ENCODE measurements around the gene STARD10. TPM values are rescaled to one million over a fixed set of nuclear protein-coding genes. Genes with fewer than 3 reads are reported as not detected.

The STARD10 gene
- total and polyA plus RNA-seq, 9 of the 15 experiments (the other 6 are each of a cell fraction or from before 2014, with no cell fraction given), result 0.15 to 52.9 (median 32.3) TPM

DNA sequence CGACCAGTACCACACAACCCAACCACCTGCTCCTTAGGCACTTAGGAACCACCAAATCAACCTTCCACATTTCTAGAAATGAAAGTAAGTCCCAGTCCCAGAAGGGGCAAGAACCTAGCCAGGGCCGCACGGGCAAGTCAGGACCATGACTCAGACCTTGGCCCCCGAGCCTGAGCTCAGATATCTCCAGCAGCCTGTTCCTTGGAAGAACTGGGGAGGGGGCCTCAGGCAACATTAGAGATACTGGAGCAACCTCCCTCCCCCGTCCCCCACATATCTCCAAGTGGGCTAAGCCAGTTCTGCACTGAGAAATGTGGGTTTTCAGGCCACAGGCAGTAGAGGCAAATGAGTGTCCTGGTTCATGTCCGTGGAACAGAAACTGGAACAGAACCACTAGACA, 49.4 kb downstream of the STARD10 start (continued):
- TF ChIP-seq JUN (IDR thresholded peaks at IDR 0.05; ENCODE audit: borderline replicate concordance, low read depth, low read length), result 0 out of 2 replicates have a peak, but pooled peaks have one; percentile 10
- TF ChIP-seq JUN (CRISPR knock-in tag; IDR thresholded peaks at IDR 0.05; ENCODE audit: borderline replicate concordance), result no peak

DNA sequence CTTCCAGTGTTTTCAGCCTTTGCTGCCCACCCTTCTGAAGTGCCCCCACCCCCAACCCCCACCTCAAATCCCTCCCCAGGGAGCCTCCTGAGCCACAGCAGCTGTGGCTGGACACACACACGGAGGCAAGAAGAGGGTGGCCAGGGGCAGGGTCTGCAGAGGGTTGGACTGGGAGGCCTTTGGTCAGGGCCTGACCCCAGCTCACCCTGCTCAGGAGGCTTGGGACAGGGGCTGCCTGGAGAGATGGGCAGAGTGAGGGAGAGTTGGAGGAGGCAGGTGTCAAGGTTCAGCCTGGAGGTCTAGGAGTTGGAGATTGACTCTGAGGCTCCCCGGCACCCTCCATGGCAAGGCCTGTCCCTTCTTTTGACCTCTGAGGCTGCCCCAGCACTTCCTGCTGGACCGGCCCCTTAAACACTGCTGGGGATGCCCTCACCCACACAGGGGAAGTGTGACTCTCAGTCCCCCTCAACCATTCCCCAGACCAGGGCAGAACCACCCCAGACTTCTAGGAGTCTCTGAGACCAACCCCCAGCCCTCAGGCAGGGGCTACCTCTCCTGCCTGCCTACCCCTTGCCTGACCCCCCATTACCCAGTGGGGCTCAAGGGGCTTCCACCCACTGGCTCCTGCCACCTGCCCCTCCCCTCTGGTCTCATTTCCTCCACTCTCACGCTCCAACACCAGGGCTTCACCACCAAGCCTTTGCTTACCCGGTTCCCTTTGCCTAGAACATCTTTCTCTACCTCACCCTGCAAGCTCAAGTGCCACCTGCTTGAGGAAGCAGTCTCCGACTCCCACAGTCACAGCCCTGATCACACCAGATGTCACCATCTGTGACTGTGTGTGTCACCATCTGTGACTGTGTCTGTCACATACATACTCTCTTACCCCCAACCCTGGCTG, 50.3 kb downstream of the STARD10 start:
- BruUV-seq (replicated peaks), result no TSS peak
- peak overlapping the region; percentile 65; the same call in 2 of the 3 replicates for H3K27ac ChIP-seq (ENCODE audit: extremely low read depth, low read depth, low read length)
- H4K20me1 ChIP-seq (replicated peaks; ENCODE audit: control insufficient read depth, insufficient read depth, low read length), result peaks cover 12% of the 10 kb centered on the region
- H3K4me1 ChIP-seq (replicated peaks in 1 of 2; ENCODE audit: control insufficient read depth in 2 of 2, insufficient read depth in 2 of 2, low read length in 2 of 2), result peaks cover 71 to 85% of the 10 kb centered on the region in 2 experiments
- TF ChIP-seq CBFA2T2 (conservative IDR thresholded peaks at IDR 0.05) (peak; percentile 14; the same call in 1 of the 2 replicates), ZNF133 (CRISPR knock-in tag; IDR thresholded peaks at IDR 0.05) (no peak), CBFA2T3 (IDR thresholded peaks at IDR 0.05) (peak; percentile 48), LCOR (CRISPR knock-in tag; IDR thresholded peaks at IDR 0.05) (no peak), RBFOX2 (IDR thresholded peaks at IDR 0.05; ENCODE audit: low read depth, low read length) (0 out of 2 replicates have a peak, but pooled peaks have one; percentile 16)
- CTCF ChIA-PET (ENCODE audit: low intra/inter-chr PET ratio), result no interaction called here
- no peak overlapping the region; the same call in 1 of the 2 replicates for H3K4me2 ChIP-seq (ENCODE audit: insufficient read depth, low read length)
- peaks cover 92% of the 10 kb centered on the region for H3K79me2 ChIP-seq (ENCODE audit: control insufficient read depth, insufficient read depth, low read length)
- POLR2A ChIA-PET, result interaction anchor here (0.5 to 1.2 kb wide), 4 partner anchors 35 to 804 kb away, joined by 3 read pairs; no protein-coding TSS in a partner anchor
- intact Hi-C loops (cut with micrococcal nuclease), result loop anchor here (5.0 kb wide), 1 partner anchor 34 kb away; no protein-coding TSS in a partner anchor
- WGBS (ENCODE audit: insufficient coverage, low coverage, missing lambda C conversion rate), result 80% methylated on average over 6 of the region's 6 CpGs
- no peak overlapping the region for H3K4me3 ChIP-seq
- H2AFZ ChIP-seq (ENCODE audit: low read depth, low read length), result no peak overlapping the region
- in situ Hi-C loops (cut with MboI), result no loop called here
- DNase-seq (ENCODE audit: extremely low read depth in 1 of 4, low spot score in 3 of 4), result no peak
- FAIRE-seq, result no peak
- peak overlapping the region in 1 of 2 experiments; percentile 63; a peak in 2 of 4 replicates for H3K9ac ChIP-seq (ENCODE audit: insufficient read depth in 1 of 2, low read depth in 2 of 2, low read length in 2 of 2)
- ATAC-seq, result no peak
- H3K27me3 ChIP-seq (ENCODE audit: control insufficient read depth in 2 of 2, insufficient read depth in 2 of 2, low read length in 2 of 2), result no peaks in the 10 kb centered on the region
- peaks cover 21% of the 10 kb centered on the region for H3K9me1 ChIP-seq (ENCODE audit: control insufficient read depth, insufficient read depth, low read length)
- H3K9me3 ChIP-seq (replicated peaks; ENCODE audit: control insufficient read depth, insufficient read depth, low read depth, low read length), result no peaks in the 10 kb centered on the region
- H3K36me3 ChIP-seq (ENCODE audit: control insufficient read depth, insufficient read depth, low read length), result peaks cover 20% of the 10 kb centered on the region; the same call in 2 of the 3 replicates

Data from K562 (cell line).